GM20431 (cell line): ENCODE measurements around the gene CD63.

Source experiments
- in situ Hi-C: fragments of 300-500 bp; cut with MseI, MboI; formaldehyde crosslinking; loops from one replicate; pipeline ENCODE4 v1.15.0; 2020; ENCODE audit warnings: low sequenced_read_pairs; ENCODE audit not compliant: unreplicated experiment

Gene CD63

DNA sequence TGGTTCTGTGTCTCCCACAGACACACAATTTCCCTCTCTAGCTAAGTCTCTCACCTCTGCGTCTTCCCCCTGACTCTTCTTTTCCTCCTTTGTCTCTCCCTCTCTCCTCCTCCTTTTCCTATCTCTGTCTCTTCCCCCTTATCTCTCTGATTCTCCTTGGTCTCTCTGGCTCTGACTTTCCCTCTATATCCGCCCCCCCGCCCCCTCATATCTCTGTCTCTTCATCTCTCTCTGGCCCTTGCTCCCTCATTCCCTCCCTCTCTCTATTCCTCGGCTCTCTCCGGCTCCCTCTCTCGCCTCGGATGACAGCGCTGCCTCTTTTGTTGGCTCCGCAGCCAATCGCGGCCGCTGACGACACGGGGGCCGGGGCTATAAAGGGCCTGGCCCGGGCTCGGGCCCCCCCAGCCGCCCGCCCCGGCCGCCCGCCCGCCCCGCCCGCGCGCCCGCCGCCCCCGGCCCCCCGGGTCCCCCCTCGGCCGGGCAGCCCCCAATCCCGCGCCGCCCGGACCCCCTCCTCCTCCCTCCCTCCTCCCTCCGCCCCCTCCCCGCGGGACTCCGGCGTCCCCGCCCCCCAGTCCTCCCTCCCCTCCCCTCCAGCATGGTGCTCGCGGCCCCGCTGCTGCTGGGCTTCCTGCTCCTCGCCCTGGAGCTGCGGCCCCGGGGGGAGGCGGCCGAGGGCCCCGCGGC, 14.1 kb upstream of the CD63 start, which contains the start of gene GDF11:
GDF11 (plus strand) TSS at position 404 of the 687 bp plus-strand sequence; CDS start at position 599, 195 bp downstream.
- in situ Hi-C loops, result loop anchor here (25.0 kb wide), 1 partner anchor 194 kb away; the partner anchor contains the start of genes DGKA and PYM1

- in situ Hi-C loops, result loop anchor here (25.0 kb wide), 1 partner anchor 195 kb away; the partner anchor contains the start of genes DGKA and PYM1
These were observed 13.3 kb upstream of the CD63 start for GRCh38 chr12:55741931-55742680.

DNA sequence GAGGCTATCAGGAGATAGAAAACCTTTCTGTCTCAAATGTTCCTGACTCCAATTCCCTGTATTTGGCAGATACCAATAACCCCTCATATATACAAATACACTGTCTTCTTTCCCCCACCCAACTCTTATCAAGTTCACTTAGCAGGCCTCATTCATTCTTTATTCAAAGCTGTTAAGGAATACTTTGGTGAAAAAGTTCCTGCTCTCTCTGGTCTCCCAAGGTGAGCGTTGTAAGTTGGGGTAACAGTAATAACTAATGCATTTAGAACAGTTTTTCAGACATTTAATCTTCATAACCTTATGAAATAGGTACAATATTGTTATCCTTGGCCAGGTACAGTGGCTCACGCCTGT, 10.2 kb upstream of the CD63 start:
- in situ Hi-C loops, result loop anchor here (25.0 kb wide), 1 partner anchor 198 kb away; the partner anchor contains the start of genes DGKA and PYM1

DNA sequence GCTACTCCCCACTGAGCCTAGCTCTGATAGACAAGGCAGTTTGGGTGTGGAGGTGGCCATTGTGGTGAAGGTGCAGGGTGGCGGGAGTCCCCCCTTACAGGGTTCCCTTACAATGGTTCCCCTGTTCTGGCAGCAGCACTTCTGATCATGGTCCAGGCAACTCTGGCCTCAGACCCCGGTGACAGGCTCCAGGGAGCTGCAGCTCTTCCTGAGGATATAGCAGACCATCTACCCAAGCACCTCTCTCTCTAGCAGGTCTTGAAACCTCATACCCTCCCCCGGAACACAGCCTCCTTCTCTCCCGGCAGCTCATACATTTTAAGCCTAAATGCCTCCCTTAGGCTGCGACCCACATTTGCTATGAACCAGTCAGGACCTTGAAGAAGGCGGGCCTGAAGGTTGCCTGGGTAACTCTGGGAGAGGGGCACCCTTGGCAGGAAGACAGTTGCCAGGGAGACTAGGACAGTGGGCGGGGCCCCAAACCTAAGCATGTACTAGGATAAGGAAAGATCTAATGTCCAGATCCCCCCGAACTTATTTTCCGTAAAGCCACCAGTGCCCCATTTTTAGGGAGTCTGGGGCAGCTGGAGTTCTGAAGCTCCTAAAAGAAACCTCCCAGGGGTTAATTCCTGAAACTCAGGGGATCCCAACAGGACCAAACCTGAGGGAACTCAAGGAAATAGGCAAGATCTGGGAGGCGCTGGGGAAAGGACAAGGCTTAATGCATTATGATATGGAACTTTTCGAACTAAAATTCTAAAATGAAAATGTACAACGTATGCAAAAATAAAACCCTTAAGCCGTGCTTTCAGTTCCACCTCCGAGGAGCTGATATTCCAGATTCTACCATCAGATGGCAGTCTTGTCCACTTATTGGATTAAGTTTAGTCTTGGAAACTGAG, 9.6 kb upstream of the CD63 start:
- in situ Hi-C loops, result loop anchor here (25.0 kb wide), 1 partner anchor 199 kb away; the partner anchor contains the start of genes DGKA and PYM1

- in situ Hi-C loops, result loop anchor here (25.0 kb wide), 1 partner anchor 200 kb away; the partner anchor contains the start of genes DGKA and PYM1
These were observed 8.8 kb upstream of the CD63 start for GRCh38 chr12:55737581-55738122.

- in situ Hi-C loops, result loop anchor here (25.0 kb wide), 1 partner anchor 200 kb away; the partner anchor contains the start of genes DGKA and PYM1
These were observed 8.2 kb upstream of the CD63 start for GRCh38 chr12:55736780-55737580.

GRCh38 chr12:55736076-55736475, 7.3 kb upstream of the CD63 start:
- in situ Hi-C loops, result loop anchor here (25.0 kb wide), 1 partner anchor 201 kb away; the partner anchor contains the start of genes DGKA and PYM1

- in situ Hi-C loops, result loop anchor here (25.0 kb wide), 1 partner anchor 203 kb away; the partner anchor contains the start of genes DGKA and PYM1
These were observed 5.8 kb upstream of the CD63 start for GRCh38 chr12:55734595-55734994.

GRCh38 chr12:55733858-55734257, 5.0 kb upstream of the CD63 start:
- in situ Hi-C loops, result loop anchor here (25.0 kb wide), 1 partner anchor 203 kb away; the partner anchor contains the start of genes DGKA and PYM1

GRCh38 chr12:55733021-55733555, 4.3 kb upstream of the CD63 start:
- in situ Hi-C loops, result loop anchor here (25.0 kb wide), 1 partner anchor 204 kb away; the partner anchor contains the start of genes DGKA and PYM1

GRCh38 chr12:55732288-55732687, 3.5 kb upstream of the CD63 start:
- in situ Hi-C loops, result loop anchor here (25.0 kb wide), 1 partner anchor 205 kb away; the partner anchor contains the start of genes DGKA and PYM1

DNA sequence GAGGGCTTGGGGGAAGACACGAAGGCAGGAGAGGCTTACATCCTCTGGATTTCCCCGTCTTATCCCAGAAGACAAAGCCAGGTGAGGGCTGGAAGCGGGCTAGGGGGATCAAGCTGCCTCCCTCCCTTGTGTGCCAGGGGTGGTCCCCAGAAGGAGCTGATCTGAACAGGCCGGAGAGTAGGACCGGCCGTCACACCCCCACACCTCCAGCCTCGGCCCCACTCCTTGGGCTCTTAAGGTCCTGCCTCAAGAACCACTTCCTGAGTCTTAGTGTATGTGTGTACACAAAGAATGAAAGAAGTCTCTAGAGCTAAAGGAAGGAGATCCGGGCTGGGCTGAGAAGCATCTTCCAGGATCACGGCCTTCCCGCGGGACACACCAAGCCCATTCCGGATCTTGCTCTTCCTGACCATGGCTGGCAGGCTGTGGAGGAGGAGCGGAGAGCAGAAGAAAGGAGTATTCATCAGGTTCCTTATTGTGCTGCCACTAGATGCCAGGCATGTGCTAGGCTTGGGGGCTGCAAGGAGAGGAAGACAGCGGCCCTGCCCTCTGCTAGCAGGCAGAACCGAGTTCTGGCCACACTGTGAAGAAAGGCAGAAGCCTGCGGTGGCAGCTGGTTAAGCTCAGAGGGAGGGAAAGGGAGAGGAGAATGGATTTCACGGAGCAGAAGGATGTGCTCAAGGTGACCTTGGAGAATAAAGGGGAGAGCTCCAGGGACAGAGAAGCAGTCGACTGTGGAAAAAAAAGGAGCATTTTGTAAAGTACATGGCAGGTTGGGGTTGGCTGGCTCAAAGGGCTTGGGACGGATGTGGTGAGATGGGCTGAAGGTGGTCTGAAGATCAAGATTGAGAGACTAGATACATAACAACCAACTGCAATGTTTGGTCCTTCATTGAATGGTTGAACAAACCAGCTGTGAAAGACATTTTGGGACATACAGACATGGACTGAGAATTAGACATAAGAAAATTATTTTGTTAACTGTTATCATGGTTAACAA, 1.3 kb upstream of the CD63 start:
- in situ Hi-C loops, result loop anchor here (25.0 kb wide), 1 partner anchor 207 kb away; the partner anchor contains the start of genes DGKA and PYM1

DNA sequence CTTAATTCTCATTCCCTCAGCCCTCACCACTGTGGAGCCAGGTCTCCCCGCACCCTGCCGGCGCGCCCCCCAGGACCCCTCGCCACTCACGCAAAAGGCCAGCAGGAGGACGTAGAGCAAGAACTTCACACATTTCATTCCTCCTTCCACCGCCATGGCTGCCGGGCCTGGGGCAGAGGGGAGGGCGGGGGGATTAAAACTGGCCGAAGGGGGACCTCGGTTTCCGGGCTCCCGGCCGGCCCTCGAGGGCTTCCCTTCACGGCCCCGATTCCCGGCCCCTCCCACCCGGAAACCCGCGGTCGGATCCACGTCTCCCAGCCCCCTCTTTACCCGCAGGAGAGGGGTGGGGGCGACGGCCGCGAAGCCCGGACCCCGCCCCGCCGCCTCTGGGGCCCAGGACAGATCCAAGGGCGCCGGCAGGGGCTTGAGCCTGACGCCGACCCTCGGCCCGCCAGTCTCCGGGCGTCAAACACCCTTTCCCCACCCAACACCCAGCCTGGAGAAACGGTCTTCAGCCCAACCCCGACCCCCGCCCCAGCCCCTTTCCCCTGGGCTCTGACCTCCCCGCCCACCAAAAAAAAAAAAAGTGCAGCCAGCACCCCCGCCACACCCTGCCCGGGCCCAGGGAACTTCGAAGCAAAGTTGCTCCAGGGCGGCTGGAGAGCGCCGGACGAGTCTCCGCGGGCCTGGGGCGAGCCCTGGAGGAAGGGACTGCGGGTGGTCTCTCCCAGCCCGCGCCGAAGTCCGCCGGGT, 447 bp downstream of the CD63 start:
- in situ Hi-C loops, result loop anchor here (25.0 kb wide), 1 partner anchor 209 kb away; the partner anchor contains the start of genes DGKA and PYM1

DNA sequence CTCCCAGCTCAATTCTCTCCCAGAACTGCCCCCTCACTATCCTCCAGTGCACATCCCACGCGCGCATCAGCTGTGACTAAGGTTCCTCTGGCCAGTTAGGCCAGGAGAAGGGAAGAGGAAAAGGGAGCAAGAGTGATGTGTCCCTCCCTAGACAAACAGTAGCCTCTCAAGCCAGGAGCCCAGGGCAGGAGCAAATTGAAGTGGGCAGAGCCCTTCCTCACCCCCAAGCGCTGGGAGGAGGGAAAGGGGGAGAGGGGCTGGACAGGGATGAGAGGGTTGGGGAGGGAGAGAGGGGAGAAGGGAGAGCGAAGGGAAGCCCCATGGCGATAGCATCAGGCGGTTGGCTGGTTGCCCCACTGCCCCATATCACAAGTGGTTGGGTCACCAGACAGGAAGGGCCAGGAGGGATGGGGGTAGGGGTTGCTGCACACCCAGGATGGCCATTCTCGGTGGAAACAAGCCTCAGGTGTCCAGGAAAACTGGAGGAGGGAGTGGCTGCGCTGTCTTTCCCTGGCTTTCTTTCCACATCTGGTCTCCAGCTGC, 1.1 kb downstream of the CD63 start:
- in situ Hi-C loops, result loop anchor here (25.0 kb wide), 1 partner anchor 210 kb away; the partner anchor contains the start of genes DGKA and PYM1

- in situ Hi-C loops, result loop anchor here (25.0 kb wide), 1 partner anchor 210 kb away; the partner anchor contains the start of genes DGKA and PYM1
These were observed 1.8 kb downstream of the CD63 start for GRCh38 chr12:55726971-55727370.

DNA sequence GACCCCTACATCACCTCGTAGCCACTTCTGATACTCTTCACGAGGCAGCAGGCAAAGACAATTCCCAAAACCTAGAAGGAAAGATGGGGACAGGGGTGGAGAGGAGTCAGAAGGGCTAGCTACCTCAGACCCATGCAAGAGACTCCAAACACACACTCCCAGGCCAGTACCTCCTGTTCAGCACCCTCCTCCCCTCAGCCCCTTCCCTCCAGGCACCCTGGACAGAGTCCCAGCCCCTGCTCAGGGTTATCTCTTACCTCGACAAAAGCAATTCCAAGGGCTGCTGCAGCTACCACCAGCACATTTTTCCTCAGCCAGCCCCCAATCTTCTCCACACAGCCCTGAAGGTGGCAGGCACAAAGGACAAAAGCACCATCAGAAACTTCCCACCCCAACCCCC, 3.3 kb downstream of the CD63 start:
- in situ Hi-C loops, result loop anchor here (25.0 kb wide), 1 partner anchor 212 kb away; the partner anchor contains the start of genes DGKA and PYM1
